Measurements from ENCODE around the gene CD300LG. TPM values are rescaled to one million over a fixed set of nuclear protein-coding genes. Genes with fewer than 3 reads are reported as not detected.
A peak's percentile ranks its signal among the peaks of the same experiment; 100 is the strongest.

The CD300LG gene
- total RNA-seq, 2 experiments from 2014 or later: not detected

- Mint-ChIP-seq H3K36me3 (ENCODE audit: low read depth) (no peaks in the 10 kb centered on the region), H3K27ac (no peak overlapping the region), H3K9me3 (no peaks in the 10 kb centered on the region), H3K27me3 (peaks cover 9% of the 10 kb centered on the region), H3K4me3 (no peak overlapping the region), H3K4me1 (no peaks in the 10 kb centered on the region)
- ChIA-PET POLR2A (interaction anchor here (0.6 kb wide), 1 partner anchor 394 kb away, joined by 3 read pairs; the partner anchor contains the start of gene DHX8), CTCF (interaction anchor here (0.6 to 2.4 kb wide), 15 partner anchors 9 to 493 kb away, joined by 3 to 10 read pairs (median 3); no protein-coding TSS in a partner anchor)
- no peak for DNase-seq
Observed at GRCh38 chr17:43877451-43878155, 30.6 kb downstream of the CD300LG start.

GRCh38 chr17:43878260-43879175 lies 31.5 kb downstream of the CD300LG start:
- CTCF ChIA-PET: interaction anchor here (1.0 to 2.4 kb wide), 12 partner anchors 10 to 492 kb away, joined by 3 to 10 read pairs (median 4); no protein-coding TSS in a partner anchor
- DNase-seq: peak; percentile 51
- peaks cover 5% of the 10 kb centered on the region for H3K27me3 Mint-ChIP-seq
- H3K36me3 Mint-ChIP-seq (ENCODE audit: low read depth): no peaks in the 10 kb centered on the region
- no peaks in the 10 kb centered on the region for H3K9me3 Mint-ChIP-seq
- H3K4me3 Mint-ChIP-seq: no peak overlapping the region
- no peaks in the 10 kb centered on the region for H3K4me1 Mint-ChIP-seq
- no peak overlapping the region for H3K27ac Mint-ChIP-seq
- POLR2A ChIA-PET: no interaction called here

GRCh38 chr17:43879723-43880419 lies 32.9 kb downstream of the CD300LG start:
- Mint-ChIP-seq H3K9me3 (no peaks in the 10 kb centered on the region), H3K4me3 (no peak overlapping the region), H3K4me1 (no peaks in the 10 kb centered on the region), H3K27me3 (peaks cover 7% of the 10 kb centered on the region), H3K36me3 (ENCODE audit: low read depth) (no peaks in the 10 kb centered on the region), H3K27ac (no peak overlapping the region)
- POLR2A ChIA-PET: no interaction called here
- no peak for DNase-seq
- CTCF ChIA-PET: interaction anchor here (0.9 to 1.8 kb wide), 6 partner anchors 9 to 64 kb away, joined by 3 to 8 read pairs (median 6); no protein-coding TSS in a partner anchor

GRCh38 chr17:43880420-43880991 lies 33.5 kb downstream of the CD300LG start:
- H3K4me3 Mint-ChIP-seq: no peak overlapping the region

GRCh38 chr17:43881181-43881580 lies 34.2 kb downstream of the CD300LG start:
- POLR2A ChIA-PET: interaction anchor here (0.6 kb wide), 1 partner anchor 688 kb away, joined by 4 read pairs; no protein-coding TSS in a partner anchor
- Mint-ChIP-seq H3K9me3 (no peaks in the 10 kb centered on the region), H3K27me3 (peaks cover 6% of the 10 kb centered on the region), H3K36me3 (ENCODE audit: low read depth) (no peaks in the 10 kb centered on the region), H3K27ac (no peak overlapping the region), H3K4me1 (no peaks in the 10 kb centered on the region), H3K4me3 (no peak overlapping the region)
- no peak for DNase-seq
- CTCF ChIA-PET: interaction anchor here (0.7 to 1.8 kb wide), 6 partner anchors 7 to 242 kb away, joined by 3 to 8 read pairs (median 6); partner anchors contain the start of gene HDAC5

More at GRCh38 chr17:43880420-43880991, 33.5 kb downstream of the CD300LG start:
- peak; percentile 50 for DNase-seq
- Mint-ChIP-seq H3K27me3 (peaks cover 6% of the 10 kb centered on the region), H3K36me3 (ENCODE audit: low read depth) (no peaks in the 10 kb centered on the region), H3K4me1 (no peaks in the 10 kb centered on the region), H3K27ac (no peak overlapping the region), H3K9me3 (no peaks in the 10 kb centered on the region)
- ChIA-PET POLR2A (interaction anchor here (0.6 kb wide), 1 partner anchor 688 kb away, joined by 4 read pairs; no protein-coding TSS in a partner anchor), CTCF (interaction anchor here (0.7 to 1.8 kb wide), 6 partner anchors 8 to 242 kb away, joined by 3 to 8 read pairs (median 6); partner anchors contain the start of gene HDAC5)

GRCh38 chr17:43881758-43882505 lies 35.0 kb downstream of the CD300LG start:
- Mint-ChIP-seq H3K36me3 (ENCODE audit: low read depth) (no peaks in the 10 kb centered on the region), H3K27ac (no peak overlapping the region), H3K4me1 (no peaks in the 10 kb centered on the region), H3K27me3 (peaks cover 12% of the 10 kb centered on the region), H3K9me3 (no peaks in the 10 kb centered on the region), H3K4me3 (no peak overlapping the region)
- POLR2A ChIA-PET: no interaction called here
- CTCF ChIA-PET: interaction anchor here (1.4 kb wide), 1 partner anchor 114 kb away, joined by 3 read pairs; no protein-coding TSS in a partner anchor
- no peak for DNase-seq

GRCh38 chr17:43882761-43883415 lies 35.9 kb downstream of the CD300LG start:
- Mint-ChIP-seq H3K4me3 (no peak overlapping the region), H3K27ac (no peak overlapping the region), H3K9me3 (no peaks in the 10 kb centered on the region), H3K36me3 (ENCODE audit: low read depth) (no peaks in the 10 kb centered on the region), H3K4me1 (no peaks in the 10 kb centered on the region), H3K27me3 (peaks cover 16% of the 10 kb centered on the region)
- CTCF ChIA-PET: interaction anchor here (1.4 kb wide), 1 partner anchor 113 kb away, joined by 3 read pairs; no protein-coding TSS in a partner anchor
- POLR2A ChIA-PET: no interaction called here
- no peak for DNase-seq

GRCh38 chr17:43888548-43888947 lies 41.6 kb downstream of the CD300LG start:
- H3K27ac Mint-ChIP-seq: no peak overlapping the region
- no peak overlapping the region for H3K4me3 Mint-ChIP-seq
- DNase-seq: no peak
- no peaks in the 10 kb centered on the region for H3K4me1 Mint-ChIP-seq
- H3K9me3 Mint-ChIP-seq: no peaks in the 10 kb centered on the region
- H3K36me3 Mint-ChIP-seq (ENCODE audit: low read depth): no peaks in the 10 kb centered on the region
- POLR2A ChIA-PET: no interaction called here
- CTCF ChIA-PET: interaction anchor here (1.8 to 2.0 kb wide), 2 partner anchors 8 to 11 kb away, joined by 7 to 10 read pairs; no protein-coding TSS in a partner anchor
- peaks cover 16% of the 10 kb centered on the region for H3K27me3 Mint-ChIP-seq

- peaks cover 10% of the 10 kb centered on the region for H3K27me3 Mint-ChIP-seq
- POLR2A ChIA-PET: no interaction called here
Observed at GRCh38 chr17:43890240-43890639, 43.3 kb downstream of the CD300LG start.

GRCh38 chr17:43891851-43892646 lies 45.1 kb downstream of the CD300LG start:
- DNase-seq: no peak
- CTCF ChIA-PET: interaction anchor here (0.5 to 0.6 kb wide), 2 partner anchors 410 to 490 kb away, joined by 4 to 8 read pairs; no protein-coding TSS in a partner anchor
- peaks cover 12% of the 10 kb centered on the region for H3K27me3 Mint-ChIP-seq
- H3K9me3 Mint-ChIP-seq: no peaks in the 10 kb centered on the region
- H3K4me3 Mint-ChIP-seq: no peak overlapping the region
- H3K36me3 Mint-ChIP-seq (ENCODE audit: low read depth): no peaks in the 10 kb centered on the region
- no peaks in the 10 kb centered on the region for H3K4me1 Mint-ChIP-seq
- POLR2A ChIA-PET: no interaction called here
- no peak overlapping the region for H3K27ac Mint-ChIP-seq

More at GRCh38 chr17:43890240-43890639, 43.3 kb downstream of the CD300LG start:
- no peaks in the 10 kb centered on the region for H3K9me3 Mint-ChIP-seq
- no peak overlapping the region for H3K27ac Mint-ChIP-seq
- no peaks in the 10 kb centered on the region for H3K36me3 Mint-ChIP-seq (ENCODE audit: low read depth)
- no peak overlapping the region for H3K4me3 Mint-ChIP-seq
- no peaks in the 10 kb centered on the region for H3K4me1 Mint-ChIP-seq
- no peak for DNase-seq
- CTCF ChIA-PET: interaction anchor here (1.2 kb wide), 1 partner anchor 11 kb away, joined by 3 read pairs; no protein-coding TSS in a partner anchor

Data from activated CD4-positive, alpha-beta T cell treated with anti-CD3 and anti-CD28 coated beads, Interleukin-2, amount 10 ng/mL, durations not matched to agents 7 days and 5 days (primary cell).